Dermis blood vessel endothelial cell (primary cell): Measurements from ENCODE around the gene ACOT7. TPM values are rescaled to one million over a fixed set of nuclear protein-coding genes. Genes with fewer than 3 reads are reported as not detected.
A peak's percentile ranks its signal among the peaks of the same experiment; 100 is the strongest.

Experiments used
- DNase-seq: peaks from one replicate; pipeline ENCODE4 v3.0.0; 2010
- total RNA-seq: library from RNA; depleted of rRNA; stranded (reverse); fragments of >200 nt; gene quantifications from 2 replicates; pipeline ENCODE4 v1.2.3, GENCODE V29; 2014

Gene ACOT7
- total RNA-seq, 1 donor from 2014 or later = 17.5 TPM

DNA sequence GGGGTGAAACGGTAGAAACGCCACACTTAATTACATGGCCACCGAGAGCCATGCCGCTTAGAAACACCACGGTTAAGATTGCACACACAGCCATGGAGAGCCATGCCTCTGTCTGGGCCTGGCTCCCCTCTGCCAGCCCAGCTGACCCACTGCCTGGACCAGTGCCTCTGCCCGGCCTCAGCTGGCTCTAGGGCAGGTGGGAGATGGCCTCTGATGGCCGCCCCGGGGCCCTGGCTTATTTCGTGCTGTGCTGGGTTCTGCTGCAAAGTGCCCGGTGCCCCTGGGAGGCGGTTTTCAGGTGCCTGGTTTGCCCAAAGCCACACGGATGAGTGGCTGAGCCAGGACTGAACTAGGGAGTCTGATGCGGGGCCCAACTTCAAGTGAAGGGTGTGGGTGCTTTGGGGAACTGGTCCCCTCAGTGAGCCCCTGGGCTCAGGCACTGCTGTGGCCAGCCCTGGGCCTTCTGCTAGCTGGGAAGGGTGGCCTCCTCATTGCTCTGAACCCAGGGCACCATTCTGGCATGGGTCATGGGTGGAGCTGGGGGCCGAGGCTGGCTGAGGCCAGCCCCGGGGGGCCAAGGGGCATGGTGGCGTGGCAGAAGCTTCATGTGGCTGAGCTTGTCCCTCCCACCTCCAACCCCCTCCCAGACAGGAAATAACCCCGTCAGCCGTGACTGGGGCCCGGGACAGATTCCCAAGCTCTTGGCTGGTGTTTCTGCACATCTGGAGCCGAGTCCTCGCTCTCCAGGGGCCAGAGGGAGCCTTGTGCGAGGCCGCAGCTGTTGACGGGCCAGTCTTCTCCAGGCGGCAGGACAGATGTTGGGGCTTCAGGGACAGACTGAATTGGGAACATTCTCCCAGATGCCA is 130.8 kb downstream of the ACOT7 start:
- no peak for DNase-seq

DNA sequence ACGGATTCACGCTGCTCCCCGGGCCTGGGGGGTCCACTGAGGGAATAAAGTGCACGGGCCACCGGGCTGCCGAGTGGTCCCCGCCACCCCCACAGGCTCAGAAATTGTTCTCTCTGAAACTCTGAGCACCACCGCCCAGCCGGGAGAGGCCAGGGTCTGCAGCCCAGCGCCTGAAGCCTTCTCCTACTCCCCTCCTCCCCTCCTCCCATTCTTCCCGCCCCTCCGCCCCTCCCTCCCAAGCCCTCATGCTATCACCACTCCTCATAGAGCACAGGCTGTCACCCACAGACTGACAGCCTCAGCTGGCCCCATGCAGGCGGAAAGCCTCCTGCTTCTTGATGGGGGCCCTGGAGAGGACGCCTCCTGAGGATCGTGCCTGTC is 132.0 kb downstream of the ACOT7 start:
- DNase-seq = no peak

DNA sequence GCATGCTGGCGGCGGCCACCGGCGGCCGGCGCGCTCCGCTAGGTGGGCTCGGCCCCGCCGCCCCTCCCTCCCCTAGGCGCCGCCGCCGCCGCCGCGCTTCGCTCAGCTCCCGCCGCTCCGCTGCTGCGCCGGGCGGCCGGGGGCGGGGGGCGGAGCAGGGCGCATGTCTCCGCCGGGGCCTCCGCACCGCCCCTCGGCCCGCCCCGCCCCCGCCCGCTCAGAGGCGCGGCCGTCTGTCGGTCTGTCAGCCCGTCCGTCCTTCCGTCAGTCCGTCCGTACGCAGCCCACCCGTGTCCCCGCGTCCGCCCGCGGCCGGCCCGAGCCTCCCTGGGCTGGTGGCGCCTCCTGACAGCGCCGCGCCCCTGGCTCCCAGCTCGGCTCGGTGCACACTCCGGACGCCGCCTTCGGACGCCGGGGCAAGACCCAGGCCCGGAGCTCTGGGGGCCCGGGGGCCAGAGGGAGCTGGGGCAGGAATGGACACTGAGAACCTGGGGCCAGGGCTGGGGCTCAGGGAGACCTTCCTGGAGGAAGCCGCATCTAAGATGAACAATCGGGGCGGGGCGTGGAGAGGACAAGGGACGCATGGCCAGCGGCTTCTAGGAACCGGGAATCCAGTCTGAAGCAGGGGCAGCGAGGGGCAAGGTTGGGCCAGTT is 132.5 kb downstream of the ACOT7 start, which contains the start of gene GPR153:
TSS of gene GPR153 (minus strand) at position 138 of the 654 bp plus-strand sequence. CDS start 6,193 bp downstream, outside the sequence.
- peak; percentile 54 for DNase-seq

DNA sequence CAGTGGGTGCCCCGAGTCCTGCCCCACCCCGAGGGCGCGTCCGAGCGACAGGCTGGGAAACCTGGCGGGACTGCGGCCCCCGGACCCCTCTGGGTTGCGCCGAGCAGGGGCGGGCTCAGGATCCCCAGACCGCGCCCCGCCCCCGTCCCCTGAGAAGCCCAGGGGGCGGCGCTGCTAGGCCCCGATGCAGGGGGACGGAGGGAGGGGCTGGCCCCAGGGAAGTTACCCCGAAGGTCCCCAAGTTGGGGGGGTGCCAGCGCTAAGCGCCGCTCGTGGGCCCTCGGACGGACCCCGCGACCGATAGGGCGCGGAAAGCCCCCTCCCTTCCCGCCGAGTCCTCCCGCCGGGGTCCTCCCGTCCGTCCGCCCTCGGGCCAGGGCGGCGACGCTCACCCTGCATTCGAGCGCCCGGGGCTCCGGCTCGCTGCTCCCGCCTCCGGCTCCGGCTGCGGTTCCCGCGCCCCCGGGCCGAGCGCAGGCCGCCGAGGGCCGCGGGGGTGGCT is 133.1 kb downstream of the ACOT7 start:
- peak; percentile 24 for DNase-seq

- peak; percentile 74 for DNase-seq
Measured at GRCh38 chr1:6259491-6260362, 133.8 kb downstream of the ACOT7 start.

DNA sequence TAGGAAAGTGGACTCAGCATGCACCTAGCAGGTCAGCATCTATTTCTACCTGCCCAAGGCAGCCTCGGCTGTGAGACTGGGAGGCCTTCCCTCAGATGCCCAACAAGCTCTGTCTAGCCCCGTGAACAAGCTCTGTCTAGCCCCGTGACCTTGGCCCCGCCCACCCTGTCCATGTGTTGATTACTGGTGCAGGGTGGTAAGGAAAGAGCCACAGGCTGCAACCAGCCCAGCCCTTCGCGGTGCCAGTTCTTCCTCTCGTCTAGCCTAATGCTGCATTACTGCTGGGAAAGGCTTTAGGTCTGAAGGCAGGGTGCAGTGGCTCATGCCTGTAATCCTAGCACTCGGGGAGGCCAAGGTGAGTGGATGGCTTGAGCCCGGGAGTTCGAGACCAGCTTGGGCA is 134.9 kb downstream of the ACOT7 start:
- DNase-seq = no peak

DNA sequence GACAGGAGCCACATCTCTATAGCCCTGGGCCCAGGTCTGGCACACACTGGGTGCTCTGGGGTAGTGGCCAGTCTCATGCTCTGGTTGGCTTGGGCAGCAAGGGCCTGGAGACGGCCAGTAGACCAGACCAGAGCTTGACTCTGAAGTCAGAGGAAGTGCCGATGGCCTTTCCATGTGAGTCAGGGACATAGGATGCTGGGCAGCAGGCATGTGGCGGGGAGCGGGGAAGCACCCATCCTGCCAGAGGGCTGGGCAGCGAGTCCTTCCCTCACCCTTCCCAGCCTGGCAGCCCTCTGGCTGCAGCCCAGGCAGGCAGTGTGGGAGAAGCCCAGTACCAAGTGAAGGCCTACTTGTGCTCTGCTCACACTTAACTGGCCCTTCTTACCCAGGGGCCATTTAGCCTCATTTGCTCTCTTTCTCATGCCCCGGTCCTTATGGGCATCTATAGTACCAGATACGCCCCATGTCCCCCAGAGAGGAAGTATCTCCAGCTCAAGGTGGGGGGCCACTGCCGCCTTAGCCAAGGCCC is 136.0 kb downstream of the ACOT7 start:
- DNase-seq = peak; percentile 25

GRCh38 chr1:6256645-6257044 is 136.9 kb downstream of the ACOT7 start:
- no peak for DNase-seq

- DNase-seq = no peak
Measured at GRCh38 chr1:6254691-6255090, 138.9 kb downstream of the ACOT7 start.

- DNase-seq = no peak
Measured at GRCh38 chr1:6253380-6253779, 140.2 kb downstream of the ACOT7 start.

- no peak for DNase-seq
Measured at GRCh38 chr1:6252374-6252710, 141.2 kb downstream of the ACOT7 start.

DNA sequence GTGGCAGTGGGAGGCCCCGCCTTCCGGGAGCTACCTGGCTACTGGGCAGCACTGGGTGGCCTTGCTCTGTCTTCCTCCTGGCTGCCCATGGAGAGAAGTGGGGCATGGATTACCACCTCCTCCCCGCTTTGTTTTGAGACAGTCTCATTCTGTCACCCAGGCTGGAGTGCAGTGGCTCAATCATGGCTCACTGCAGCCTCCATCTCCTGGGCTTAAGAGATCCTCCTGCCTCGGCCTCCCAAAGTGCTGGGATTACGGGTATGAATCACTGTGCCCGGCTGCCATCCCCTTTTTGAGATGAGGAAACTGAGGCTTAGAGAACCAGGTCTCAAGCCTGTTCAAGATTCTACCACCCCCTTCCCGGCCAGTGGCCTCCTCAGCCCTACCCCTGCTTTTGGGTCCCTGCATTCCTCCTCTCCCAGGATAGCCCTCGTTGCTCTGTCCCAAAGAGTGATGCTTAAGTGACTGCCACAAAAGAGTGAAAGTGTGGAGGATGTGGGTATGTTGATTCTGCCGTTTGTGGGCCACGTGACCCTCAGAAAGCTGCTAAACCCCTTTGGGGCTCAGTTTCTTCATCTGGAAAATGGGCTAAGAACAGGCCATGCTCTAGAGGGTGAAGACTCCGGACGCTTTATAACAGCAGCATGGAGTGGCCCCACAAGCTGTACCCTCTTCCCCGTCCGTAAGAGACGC is 141.7 kb downstream of the ACOT7 start:
- DNase-seq = no peak

GRCh38 chr1:6251233-6251632 is 142.3 kb downstream of the ACOT7 start:
- no peak for DNase-seq

DNA sequence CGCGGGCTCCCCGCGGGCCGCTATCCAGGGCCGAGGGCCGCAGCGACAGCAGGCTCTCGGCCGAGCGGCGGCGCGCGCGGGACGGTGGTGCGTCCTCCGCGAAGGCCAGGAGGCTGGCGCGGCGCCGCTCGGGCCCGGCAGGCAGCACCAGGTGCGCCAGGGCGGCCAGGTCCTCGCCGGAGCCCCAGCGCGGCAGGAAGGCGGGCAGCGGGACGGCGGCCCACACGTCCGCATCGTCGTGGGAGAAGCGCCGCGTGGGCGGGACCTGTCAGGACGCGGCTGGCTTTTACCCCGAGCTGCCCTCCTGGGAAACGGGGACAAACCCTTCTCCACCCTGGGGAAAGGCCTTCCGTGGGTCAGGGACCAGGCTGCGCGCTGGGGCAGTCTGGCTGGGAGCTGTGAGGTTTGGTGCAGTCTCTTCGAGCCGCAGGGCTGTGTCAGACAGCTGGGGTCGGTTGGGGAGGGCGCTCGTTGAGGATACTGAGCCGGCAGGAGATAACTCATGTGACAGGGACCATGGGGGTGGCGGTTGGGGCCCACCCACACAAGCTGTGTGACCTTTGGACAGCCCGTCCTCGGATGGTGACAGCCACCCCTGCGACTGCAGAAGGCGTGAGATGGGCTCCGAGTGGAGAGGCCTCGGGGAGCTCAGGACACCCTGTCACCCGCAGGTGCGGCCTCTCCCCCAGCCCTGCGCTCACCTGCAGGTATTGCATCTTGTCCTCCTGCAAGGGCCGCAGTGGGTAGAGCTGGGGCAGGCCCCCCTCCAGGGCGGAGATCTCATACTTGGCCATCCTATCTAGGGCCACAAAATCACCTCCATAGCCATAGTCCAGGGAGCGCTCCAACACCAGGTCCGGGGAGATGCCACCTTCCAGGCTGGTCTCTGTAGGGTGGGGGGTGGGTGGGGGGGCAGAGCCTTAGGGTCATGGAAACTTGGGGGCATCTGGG is 143.6 kb downstream of the ACOT7 start:
- no peak for DNase-seq

GRCh38 chr1:6248932-6249738 is 144.4 kb downstream of the ACOT7 start:
- peak; percentile 34 for DNase-seq

GRCh38 chr1:6248161-6248776 is 145.3 kb downstream of the ACOT7 start:
- no peak for DNase-seq

- DNase-seq = no peak
Measured at GRCh38 chr1:6247651-6248050, 145.9 kb downstream of the ACOT7 start.

- peak; percentile 87 for DNase-seq
Measured at GRCh38 chr1:6246497-6247467, 146.8 kb downstream of the ACOT7 start.
